Keratinocyte (primary cell): ENCODE measurements around the gene PRKAR1B. TPM values are rescaled to one million over a fixed set of nuclear protein-coding genes. Genes with fewer than 3 reads are reported as not detected.
A peak's percentile ranks its signal among the peaks of the same experiment; 100 is the strongest.

Experiments used
- DNase-seq: peaks from one replicate; pipeline ENCODE4 v3.0.0-alpha.2; 2011; ENCODE audit warnings: low read depth, missing footprints, low spot score
- FAIRE-seq: peaks from 2 replicates; lab custom pipeline; 2011; peaks lifted over from hg19 to GRCh38; lab: Jason Lieb, UNC
- H2AFZ ChIP-seq: 2 replicates; pipeline ENCODE4 v1.6.0; 2012; ENCODE audit warnings: low read length, control low read depth, inconsistent platforms; ENCODE audit not compliant: control insufficient read depth
- H3K27ac ChIP-seq: 2 replicates; pipeline ENCODE4 v1.5.1; 2011; ENCODE audit warnings: low read length; ENCODE audit not compliant: control insufficient read depth, insufficient read depth
- H3K27me3 ChIP-seq: 3 replicates; pipeline ENCODE4 v1.6.0; 2011; ENCODE audit warnings: low read length; ENCODE audit not compliant: control insufficient read depth, insufficient read depth; ENCODE audit errors: extremely low read depth
- H3K36me3 ChIP-seq, 2 experiments: 2 replicates in 1 of 2; 3 replicates in 1 of 2; pipeline ENCODE4 v1.5.1; 2011; ENCODE audit warnings: low read length in 2 of 2, mild to moderate bottlenecking in 1 of 2; ENCODE audit not compliant: control insufficient read depth in 2 of 2, insufficient read depth in 2 of 2; ENCODE audit errors: extremely low read depth in 1 of 2
- H3K4me1 ChIP-seq: 3 replicates; pipeline ENCODE4 v1.5.1; 2011; ENCODE audit warnings: low read length; ENCODE audit not compliant: control insufficient read depth, insufficient read depth; ENCODE audit errors: extremely low read depth
- H3K4me2 ChIP-seq: 3 replicates; pipeline ENCODE4 v1.6.0; 2011; ENCODE audit warnings: low read depth, low read length; ENCODE audit not compliant: control insufficient read depth, insufficient read depth; ENCODE audit errors: extremely low read depth
- H3K4me3 ChIP-seq, 3 experiments: fragments of 200-600 bp in 1 of 3; sonication (generic) in 1 of 3; 2 replicates in 2 of 3; 3 replicates in 1 of 3; pipeline ENCODE4 v1.5.1; 2011 to 2016; ENCODE audit warnings: low read length in 3 of 3, mild to moderate bottlenecking in 3 of 3, control low read depth in 2 of 3, inconsistent platforms in 1 of 3, low read depth in 1 of 3, mixed read lengths in 1 of 3, mixed run types in 1 of 3, moderate library complexity in 1 of 3; ENCODE audit not compliant: control insufficient read depth in 2 of 3, insufficient read depth in 2 of 3; ENCODE audit errors: extremely low read depth in 1 of 3
- H3K79me2 ChIP-seq: 2 replicates; pipeline ENCODE4 v1.6.0; 2012; ENCODE audit warnings: low read length; ENCODE audit not compliant: control insufficient read depth, insufficient read depth
- H3K9ac ChIP-seq: 3 replicates; pipeline ENCODE4 v1.6.0; 2011; ENCODE audit warnings: low read length; ENCODE audit not compliant: control insufficient read depth, insufficient read depth; ENCODE audit errors: extremely low read depth
- H3K9me1 ChIP-seq: 3 replicates; pipeline ENCODE4 v1.6.0; 2011; ENCODE audit warnings: low read length; ENCODE audit not compliant: control insufficient read depth, insufficient read depth; ENCODE audit errors: extremely low read depth
- H3K9me3 ChIP-seq: 2 replicates; pipeline ENCODE4 v1.5.1; 2012; ENCODE audit warnings: low read depth, low read length; ENCODE audit not compliant: control insufficient read depth
- H4K20me1 ChIP-seq: 3 replicates; pipeline ENCODE4 v1.6.0; 2011; ENCODE audit warnings: low read length; ENCODE audit not compliant: control insufficient read depth, insufficient read depth; ENCODE audit errors: extremely low read depth
- CTCF ChIP-seq, 3 experiments: IDR thresholded peaks in 1 of 3; conservative IDR thresholded peaks in 1 of 3; optimal IDR thresholded peaks in 1 of 3; 2 replicates in 2 of 3; 3 replicates in 1 of 3; pipeline versions ENCODE3 to v1.5.1; 2011; ENCODE audit warnings: low read length in 3 of 3, mild to moderate bottlenecking in 3 of 3, moderate library complexity in 2 of 3, control low read depth in 1 of 3, inconsistent platforms in 1 of 3; ENCODE audit not compliant: insufficient read depth in 2 of 3; ENCODE audit errors: extremely low read depth in 1 of 3
- EZH2 ChIP-seq: IDR thresholded peaks from one replicate; pipeline ENCODE4 v1.6.1; 2012; ENCODE audit warnings: inconsistent platforms, mild to moderate bottlenecking, low read length, moderate library complexity
- dilution Hi-C: fragments of 300-500 bp; cut with MboI; formaldehyde crosslinking; loops from one replicate; pipeline ENCODE4 v1.7.0; 2020; ENCODE audit warnings: low sequenced_read_pairs; ENCODE audit not compliant: extremely low pct_ligation_motif_present
- polyA plus RNA-seq, 5 experiments: library from polyadenylated mRNA; depleted of rRNA in 3 of 5; stranded (reverse) in 3 of 5; stranded (forward) in 1 of 5; unstranded in 1 of 5; fragments of >200 nt; gene quantifications; 1 replicate in 1 of 5; 2 replicates in 3 of 5; 3 replicates in 1 of 5; pipeline versions ENCODE4 v1.2.1 to v1.2.3, GENCODE V29; 2011 to 2012; ENCODE audit warnings: missing spikeins in 2 of 5, low read depth in 1 of 5, low replicate concordance in 1 of 5

Gene PRKAR1B
- polyA plus RNA-seq, 1 donor (not counting 4 experiments of a cell fraction or from before 2014, with no cell fraction given): 10.8 TPM

DNA sequence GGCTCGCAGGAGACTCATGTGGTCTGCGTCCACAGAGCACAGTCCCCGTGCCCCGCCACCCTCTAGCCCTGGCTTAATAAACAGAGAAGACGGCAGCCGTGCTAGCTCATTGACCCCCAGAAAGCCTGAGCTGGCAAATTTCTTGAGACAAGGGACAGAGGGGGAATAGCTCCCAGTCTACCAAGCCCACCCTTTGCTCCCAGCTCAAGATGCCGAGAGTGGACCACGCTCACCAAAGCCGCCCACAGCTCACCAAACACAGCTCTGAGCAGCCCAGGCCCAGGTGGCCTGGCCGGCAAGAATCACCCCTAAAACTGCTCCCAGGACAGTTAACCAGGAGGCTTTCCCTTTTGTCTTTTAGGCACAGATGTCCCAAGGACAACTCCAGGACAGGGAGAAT, 212.8 kb downstream of the PRKAR1B start:
- H3K9ac ChIP-seq: no peak overlapping the region
- H3K27ac ChIP-seq: no peak overlapping the region
- no peaks in the 10 kb centered on the region for H3K9me1 ChIP-seq
- no peak for DNase-seq
- H2AFZ ChIP-seq: no peak overlapping the region
- peaks cover 7% of the 10 kb centered on the region for H4K20me1 ChIP-seq
- FAIRE-seq: no peak
- H3K36me3 ChIP-seq: peaks cover 7 to 13% of the 10 kb centered on the region in 2 experiments
- no peaks in the 10 kb centered on the region for H3K27me3 ChIP-seq
- no peak for TF ChIP-seq EZH2
- TF ChIP-seq CTCF (optimal IDR thresholded peaks at IDR 0.05 in 1 of 3, IDR thresholded peaks at IDR 0.05 in 1 of 3, conservative IDR thresholded peaks at IDR 0.05 in 1 of 3; ENCODE audit: extremely low read depth in 1 of 3, insufficient read depth in 2 of 3, low read length in 3 of 3): no peak
- H3K4me2 ChIP-seq: peak overlapping the region; percentile 77
- peaks cover 70% of the 10 kb centered on the region for H3K79me2 ChIP-seq
- no peaks in the 10 kb centered on the region for H3K9me3 ChIP-seq
- no peak overlapping the region for H3K4me3 ChIP-seq
- H3K4me1 ChIP-seq: peaks cover 48% of the 10 kb centered on the region
- dilution Hi-C loops: no loop called here

- no peak for DNase-seq
- H3K9ac ChIP-seq: peak overlapping the region; percentile 18
Measured at GRCh38 chr7:513521-514166, 213.4 kb downstream of the PRKAR1B start.

More at GRCh38 chr7:513521-514166, 213.4 kb downstream of the PRKAR1B start:
- H3K4me1 ChIP-seq: peaks cover 48% of the 10 kb centered on the region
- peak in 1 of 3 experiments; percentile 8 for TF ChIP-seq CTCF (optimal IDR thresholded peaks at IDR 0.05 in 1 of 3, IDR thresholded peaks at IDR 0.05 in 1 of 3, conservative IDR thresholded peaks at IDR 0.05 in 1 of 3; ENCODE audit: extremely low read depth in 1 of 3, insufficient read depth in 2 of 3, low read length in 3 of 3)
- TF ChIP-seq EZH2: no peak
- H3K79me2 ChIP-seq: peaks cover 72% of the 10 kb centered on the region
- H3K36me3 ChIP-seq: peaks cover 12 to 18% of the 10 kb centered on the region in 2 experiments
- dilution Hi-C loops: no loop called here
- peak overlapping the region; percentile 66 for H3K4me2 ChIP-seq
- no peaks in the 10 kb centered on the region for H3K27me3 ChIP-seq
- peaks cover 7% of the 10 kb centered on the region for H4K20me1 ChIP-seq
- H3K27ac ChIP-seq: peak overlapping the region; percentile 42
- H3K9me1 ChIP-seq: no peaks in the 10 kb centered on the region
- H3K9me3 ChIP-seq: no peaks in the 10 kb centered on the region
- peak overlapping the region in 1 of 3 experiments; percentile 20 for H3K4me3 ChIP-seq
- peak; percentile 80 for FAIRE-seq
- no peak overlapping the region for H2AFZ ChIP-seq
